ENCODE results near the gene TSPAN18.
A peak's percentile ranks its signal among the peaks of the same experiment; 100 is the strongest.

TSPAN18 gene

GRCh38 chr11:44904261-44905020 lies 177.7 kb downstream of the TSPAN18 start:
- no peak for DNase-seq

DNA sequence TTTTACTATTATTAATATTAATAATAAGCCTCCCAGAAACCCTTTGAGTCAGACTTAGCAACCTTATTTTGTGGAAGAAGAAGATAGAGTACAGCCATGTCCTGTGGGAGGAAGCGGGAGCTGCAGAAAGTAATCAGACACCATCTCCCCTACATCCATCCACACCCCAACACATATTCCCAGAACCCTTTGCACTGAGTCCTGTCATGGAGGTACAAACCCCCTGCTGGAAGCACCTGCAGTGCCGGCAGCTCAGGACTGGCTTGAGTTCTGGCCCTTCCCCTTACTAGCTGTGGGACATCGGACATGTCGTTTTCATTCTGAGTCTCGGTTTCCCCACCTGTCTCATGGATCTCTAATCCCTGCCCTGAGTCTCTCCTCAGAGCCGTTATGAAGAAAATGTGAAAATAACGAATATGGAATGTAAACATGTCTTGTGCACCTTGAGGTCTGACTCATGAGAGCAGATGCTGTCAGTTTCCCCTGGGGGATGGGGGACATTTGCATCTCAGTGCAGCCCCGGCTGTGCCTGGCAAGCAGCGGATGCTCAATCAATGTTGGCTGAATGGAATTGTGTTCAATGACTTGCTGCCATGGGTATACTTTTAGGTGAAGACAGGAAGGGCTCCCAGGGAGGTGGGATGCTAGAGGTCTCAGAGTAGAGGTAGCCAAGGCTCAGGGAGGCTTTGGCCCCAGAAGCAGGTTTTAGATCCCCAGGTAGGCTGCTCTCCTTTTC lies 178.5 kb downstream of the TSPAN18 start:
- peak; percentile 15 for DNase-seq

- DNase-seq: no peak
These were observed 179.9 kb downstream of the TSPAN18 start for GRCh38 chr11:44906649-44907048.

GRCh38 chr11:44909557-44909956 lies 182.8 kb downstream of the TSPAN18 start:
- DNase-seq: no peak

DNA sequence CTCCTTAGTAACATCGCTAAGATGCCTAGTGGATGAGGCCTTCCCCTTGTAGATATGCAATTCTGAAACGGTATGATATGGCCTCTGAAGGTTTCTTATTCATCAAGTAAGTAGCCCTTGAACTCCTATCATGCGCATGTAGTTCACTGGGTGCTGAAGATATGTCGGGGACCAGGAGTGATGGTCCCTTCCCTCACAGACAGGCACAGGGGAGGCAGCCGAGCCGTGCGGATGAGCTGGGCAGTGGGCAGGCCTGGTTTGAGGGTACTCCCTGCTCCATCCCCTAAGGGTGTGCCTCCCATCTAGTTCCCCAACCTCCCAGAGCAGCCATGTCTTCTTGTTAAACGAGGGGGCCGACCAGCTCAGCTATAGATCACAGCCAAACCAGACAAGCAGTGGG lies 183.8 kb downstream of the TSPAN18 start:
- no peak for DNase-seq

- DNase-seq: peak; percentile 91
These were observed 184.5 kb downstream of the TSPAN18 start for GRCh38 chr11:44911029-44911814.

GRCh38 chr11:44912270-44912987 lies 185.7 kb downstream of the TSPAN18 start:
- no peak for DNase-seq

DNA sequence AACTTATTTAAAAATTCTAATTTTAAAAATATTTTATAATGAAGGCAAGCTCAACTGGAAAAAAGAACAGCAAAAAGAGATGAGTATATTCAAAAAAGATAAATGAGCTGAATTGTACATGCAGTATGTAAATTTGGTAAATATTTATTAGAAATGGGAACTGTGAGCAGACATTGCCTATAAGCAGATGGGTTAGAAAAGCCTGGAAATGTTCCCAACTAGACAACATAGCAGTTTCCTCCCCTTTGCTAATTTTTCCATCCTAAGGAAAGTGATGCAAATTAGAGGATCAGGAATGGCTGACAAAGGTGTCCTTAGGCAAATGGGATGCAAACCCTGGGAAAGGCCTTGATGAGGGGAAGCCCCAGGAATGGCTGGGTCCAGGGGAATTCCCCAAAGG lies 186.7 kb downstream of the TSPAN18 start:
- no peak for DNase-seq

- DNase-seq: no peak
These were observed 187.3 kb downstream of the TSPAN18 start for GRCh38 chr11:44914105-44914504.

DNA sequence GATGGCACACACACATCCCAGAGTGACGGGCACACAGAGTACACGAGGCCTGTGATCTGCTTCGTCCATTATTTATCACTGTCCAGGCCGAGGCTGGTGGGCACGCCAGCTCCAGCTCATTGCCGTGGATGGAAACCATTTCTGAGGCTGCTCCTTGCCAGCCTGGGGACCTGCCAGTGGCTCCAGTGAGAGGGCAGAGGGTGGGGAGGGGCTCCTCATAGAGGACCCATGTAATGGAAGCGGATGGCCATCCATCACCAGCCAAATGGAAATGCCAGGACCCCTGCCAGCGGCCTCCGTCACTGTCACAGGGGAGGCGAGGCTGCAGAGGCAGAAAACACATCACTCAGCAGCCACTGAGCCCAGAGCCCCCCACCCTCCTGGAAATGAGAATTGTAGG lies 188.2 kb downstream of the TSPAN18 start:
- DNase-seq: no peak

DNA sequence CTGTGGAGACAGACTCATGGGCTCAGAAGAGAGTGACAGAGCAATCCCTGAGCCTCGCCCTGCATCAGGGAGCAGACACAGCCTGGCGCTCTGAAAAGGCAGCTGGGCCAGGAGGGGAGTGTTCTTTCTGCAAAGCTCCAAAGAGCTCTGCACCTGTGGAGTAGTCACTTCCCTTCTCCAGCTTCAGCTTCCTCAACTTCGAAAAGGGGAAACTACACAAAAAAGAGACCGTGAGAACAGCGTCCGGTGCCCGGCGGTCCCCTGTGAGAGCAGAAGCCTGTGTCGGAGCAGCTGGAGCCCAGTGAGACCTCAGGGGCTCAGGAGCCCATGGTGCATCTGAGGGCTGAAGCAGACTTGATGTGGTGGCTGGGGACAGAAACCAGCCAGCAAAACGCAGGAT lies 188.9 kb downstream of the TSPAN18 start:
- DNase-seq: no peak

GRCh38 chr11:44916331-44916730 lies 189.6 kb downstream of the TSPAN18 start:
- no peak for DNase-seq

DNA sequence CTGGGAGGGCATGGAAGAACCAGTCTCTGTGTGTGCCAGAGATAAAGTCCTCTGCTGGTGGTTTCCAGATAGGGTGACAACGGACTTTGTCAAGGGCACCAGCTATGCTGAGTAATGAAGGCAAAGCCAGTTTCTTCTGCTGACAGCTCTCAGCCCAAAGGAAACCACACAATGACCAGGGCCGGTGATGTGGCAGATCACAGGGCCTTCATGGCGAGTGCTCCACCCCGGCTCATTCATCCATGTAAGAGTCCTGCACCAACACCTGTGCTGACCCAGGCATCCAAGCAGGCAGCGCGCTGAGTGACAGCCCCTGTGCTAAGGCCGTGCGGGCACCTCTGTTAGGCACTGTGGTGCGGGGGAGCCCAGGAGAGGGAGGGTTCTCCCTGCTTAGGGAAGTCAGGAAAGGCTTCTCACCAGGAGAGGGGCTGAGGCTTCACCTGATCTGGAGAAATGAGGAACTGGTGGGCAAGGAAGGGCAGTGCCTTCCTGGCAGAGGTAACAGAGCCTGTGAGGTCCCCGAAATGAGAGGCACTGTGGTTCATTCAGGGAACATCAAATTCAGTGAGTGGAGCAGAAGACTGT lies 190.1 kb downstream of the TSPAN18 start:
- DNase-seq: no peak

GRCh38 chr11:44917741-44918140 lies 191.0 kb downstream of the TSPAN18 start:
- no peak for DNase-seq

- no peak for DNase-seq
These were observed 193.7 kb downstream of the TSPAN18 start for GRCh38 chr11:44920451-44920850.

- no peak for DNase-seq
These were observed 196.4 kb downstream of the TSPAN18 start for GRCh38 chr11:44923115-44923514.

DNA sequence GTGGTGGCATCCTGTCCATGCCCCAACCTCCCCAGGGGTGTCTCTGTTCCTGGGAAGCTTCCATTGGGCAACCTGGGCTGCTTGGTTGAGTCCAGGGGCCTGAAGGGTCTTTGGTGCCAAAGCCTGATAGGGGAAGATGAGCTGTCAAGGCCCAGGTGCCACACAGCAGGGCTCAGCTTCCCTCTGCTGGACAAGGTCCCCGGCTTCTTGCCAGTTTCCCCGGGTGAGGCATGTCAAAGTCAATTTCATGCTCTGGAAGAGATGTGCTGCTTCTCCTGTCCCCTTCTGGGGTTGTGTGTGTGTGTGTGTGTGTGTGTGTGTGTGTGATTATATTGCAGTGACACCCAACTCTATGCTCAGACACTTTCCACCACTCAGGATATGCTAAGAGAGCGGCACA lies 197.0 kb downstream of the TSPAN18 start:
- no peak for DNase-seq

GRCh38 chr11:44926036-44926435 lies 199.3 kb downstream of the TSPAN18 start:
- DNase-seq: no peak

DNA sequence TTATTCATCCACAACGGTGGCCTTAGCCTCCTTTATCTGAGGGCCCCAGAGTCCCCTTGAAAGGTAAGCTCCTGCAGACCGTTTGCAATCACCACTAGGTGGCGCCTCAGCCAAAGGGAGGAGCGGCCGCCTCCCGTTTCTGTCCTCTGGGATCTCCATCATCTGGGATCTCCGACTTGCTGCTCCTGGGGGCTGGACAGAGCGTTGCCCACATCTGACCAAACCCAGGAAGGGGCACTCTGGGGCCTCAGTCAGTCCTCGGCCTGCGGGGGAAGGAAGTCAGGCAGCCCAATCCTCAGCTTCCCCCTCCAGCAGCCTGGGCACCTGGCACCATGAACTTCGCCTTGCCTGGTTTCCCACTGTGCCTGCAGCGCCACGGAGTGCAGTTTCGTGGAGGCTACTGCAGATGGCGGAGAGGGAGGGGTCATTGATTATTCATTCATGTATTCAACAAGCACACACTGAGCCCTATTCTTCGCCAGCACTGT lies 200.5 kb downstream of the TSPAN18 start:
- peak; percentile 79 for DNase-seq

GRCh38 chr11:44928144-44928543 lies 201.4 kb downstream of the TSPAN18 start:
- no peak for DNase-seq

- no peak for DNase-seq
These were observed 202.1 kb downstream of the TSPAN18 start for GRCh38 chr11:44928816-44929215.

GRCh38 chr11:44930588-44931302 lies 204.0 kb downstream of the TSPAN18 start:
- DNase-seq: no peak
